ENCODE measurements around the gene TAF6. TPM values are rescaled to one million over a fixed set of nuclear protein-coding genes. Genes with fewer than 3 reads are reported as not detected.

The TAF6 gene
- total RNA-seq, 1 experiment from 2014 or later, result 47.2 TPM

DNA sequence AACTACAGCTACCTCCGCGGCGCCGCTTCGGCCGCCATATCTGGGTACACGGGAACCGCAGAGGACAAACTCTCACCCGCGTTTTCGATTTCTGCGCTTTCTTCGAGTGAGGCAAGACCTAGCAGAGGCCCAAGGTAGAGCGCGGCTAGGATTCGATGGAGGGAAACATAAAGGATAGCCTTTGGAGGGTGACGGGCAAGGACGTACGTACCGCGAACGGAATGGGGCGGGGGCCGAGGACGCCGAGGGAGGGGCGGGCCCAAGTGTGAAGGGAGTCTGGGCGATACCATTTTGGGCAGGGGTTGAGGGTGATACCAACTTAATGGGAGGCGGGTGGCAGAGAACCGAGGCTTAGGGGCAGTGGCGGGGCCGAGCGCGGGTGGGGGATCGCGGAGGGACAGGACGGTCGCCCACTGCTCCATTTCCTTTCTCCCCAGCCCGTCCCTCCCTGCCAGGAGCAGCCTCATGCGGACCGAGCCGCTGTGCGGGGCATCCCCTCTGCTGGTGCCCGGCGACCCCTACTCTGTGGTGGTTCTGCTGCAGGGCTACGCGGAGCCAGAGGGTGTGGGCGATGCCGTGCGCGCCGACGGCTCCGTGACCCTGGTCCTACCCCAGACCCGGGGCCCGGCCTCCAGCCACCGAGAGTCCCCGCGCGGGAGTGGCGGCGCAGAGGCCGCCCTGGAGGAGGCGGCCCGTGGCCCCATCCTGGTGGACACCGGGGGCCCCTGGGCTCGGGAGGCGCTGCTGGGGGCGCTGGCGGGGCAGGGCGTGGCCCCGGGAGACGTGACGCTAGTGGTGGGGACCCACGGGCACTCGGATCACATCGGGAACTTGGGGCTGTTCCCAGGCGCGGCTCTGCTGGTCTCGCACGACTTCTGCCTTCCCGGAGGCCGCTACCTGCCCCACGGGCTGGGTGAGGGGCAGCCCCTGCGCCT, 8.0 kb upstream of the TAF6 start, which contains the start of gene MBLAC1:
MBLAC1 (plus strand) TSS at position 37 of the 935 bp plus-strand sequence; CDS start at position 466, 429 bp downstream.
- TF ChIP-seq, protein P1, sequence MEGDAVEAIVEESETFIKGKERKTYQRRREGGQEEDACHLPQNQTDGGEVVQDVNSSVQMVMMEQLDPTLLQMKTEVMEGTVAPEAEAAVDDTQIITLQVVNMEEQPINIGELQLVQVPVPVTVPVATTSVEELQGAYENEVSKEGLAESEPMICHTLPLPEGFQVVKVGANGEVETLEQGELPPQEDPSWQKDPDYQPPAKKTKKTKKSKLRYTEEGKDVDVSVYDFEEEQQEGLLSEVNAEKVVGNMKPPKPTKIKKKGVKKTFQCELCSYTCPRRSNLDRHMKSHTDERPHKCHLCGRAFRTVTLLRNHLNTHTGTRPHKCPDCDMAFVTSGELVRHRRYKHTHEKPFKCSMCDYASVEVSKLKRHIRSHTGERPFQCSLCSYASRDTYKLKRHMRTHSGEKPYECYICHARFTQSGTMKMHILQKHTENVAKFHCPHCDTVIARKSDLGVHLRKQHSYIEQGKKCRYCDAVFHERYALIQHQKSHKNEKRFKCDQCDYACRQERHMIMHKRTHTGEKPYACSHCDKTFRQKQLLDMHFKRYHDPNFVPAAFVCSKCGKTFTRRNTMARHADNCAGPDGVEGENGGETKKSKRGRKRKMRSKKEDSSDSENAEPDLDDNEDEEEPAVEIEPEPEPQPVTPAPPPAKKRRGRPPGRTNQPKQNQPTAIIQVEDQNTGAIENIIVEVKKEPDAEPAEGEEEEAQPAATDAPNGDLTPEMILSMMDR (IDR thresholded peaks at IDR 0.05; ENCODE audit: unreplicated experiment), result no peak
- intact Hi-C loops (cut with micrococcal nuclease), result loop anchor here (5.0 kb wide), 1 partner anchor 135 kb away; no protein-coding TSS in a partner anchor
- no TSS peak for BruUV-seq (replicated peaks)
- peak; percentile 89 for DNase-seq (ENCODE audit: unreplicated experiment)
- H3K4me1 Mint-ChIP-seq (ENCODE audit: insufficient read depth, unreplicated experiment), result peaks cover 11% of the 10 kb centered on the region
- CTCF ChIA-PET, result interaction anchor here (0.5 to 1.1 kb wide), 2 partner anchors 22 to 64 kb away, joined by 4 read pairs; no protein-coding TSS in a partner anchor
- peaks cover 5% of the 10 kb centered on the region for H3K36me3 Mint-ChIP-seq (ENCODE audit: insufficient read depth, unreplicated experiment)
- peak within 1 kb of the TSS; percentile 98 for H3K4me3 Mint-ChIP-seq (ENCODE audit: unreplicated experiment)
- H3K27ac Mint-ChIP-seq (ENCODE audit: low read depth, unreplicated experiment), result peak within 1 kb of the TSS; percentile 99
- no peaks in the 10 kb centered on the region for H3K27me3 Mint-ChIP-seq (ENCODE audit: insufficient read depth, unreplicated experiment)
- H3K9me3 Mint-ChIP-seq (ENCODE audit: unreplicated experiment), result no peaks in the 10 kb centered on the region
- POLR2A ChIA-PET, result interaction anchor here (0.6 to 5.3 kb wide), 13 partner anchors 13 to 1066 kb away, joined by 3 to 47 read pairs (median 4); partner anchors contain the start of genes AP4M1, LAMTOR4, MCM7 and PPP1R35

DNA sequence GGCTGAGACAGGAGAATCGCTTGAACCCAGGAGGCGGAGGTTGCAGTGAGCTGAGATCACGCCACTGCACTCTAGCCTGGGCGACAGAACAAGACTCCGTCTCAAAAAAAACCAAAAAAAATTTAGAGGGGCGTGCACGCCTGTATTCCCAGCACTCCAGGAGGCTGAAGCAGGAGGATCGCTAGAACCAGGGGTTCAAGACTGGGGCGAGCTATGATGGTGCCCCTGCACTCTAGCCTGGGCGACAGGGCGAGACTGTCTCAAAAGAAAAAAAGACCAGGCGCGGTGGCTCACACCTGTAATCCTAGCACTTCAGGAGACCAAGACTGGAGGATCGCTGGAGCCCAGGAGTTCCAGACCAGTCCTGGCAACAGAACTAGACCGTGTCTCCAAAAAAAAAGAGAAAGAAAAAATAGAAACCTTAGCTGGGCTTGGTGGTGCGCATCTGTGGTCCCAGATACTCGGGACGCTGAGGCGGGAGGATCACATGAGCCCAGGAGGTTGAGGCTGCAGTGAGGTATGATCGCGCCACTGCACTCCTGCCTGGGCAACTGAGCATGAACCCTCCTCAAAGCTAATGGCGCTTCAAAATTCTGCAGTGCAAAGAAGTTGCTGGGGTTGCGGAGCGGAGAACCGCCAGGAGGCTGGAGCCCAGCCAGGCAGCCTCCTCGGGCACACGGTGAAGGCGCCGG, 7.2 kb upstream of the TAF6 start:
- intact Hi-C loops (cut with micrococcal nuclease), result loop anchor here (5.0 kb wide), 1 partner anchor 134 kb away; no protein-coding TSS in a partner anchor
- TF ChIP-seq, protein P1 (IDR thresholded peaks at IDR 0.05; ENCODE audit: unreplicated experiment), result no peak
- CTCF ChIA-PET, result interaction anchor here (0.5 to 1.1 kb wide), 3 partner anchors 21 to 356 kb away, joined by 4 to 6 read pairs (median 4); no protein-coding TSS in a partner anchor
- Mint-ChIP-seq H3K9me3 (ENCODE audit: unreplicated experiment) (no peaks in the 10 kb centered on the region), H3K27ac (ENCODE audit: low read depth, unreplicated experiment) (peak overlapping the region; percentile 99), H3K4me1 (ENCODE audit: insufficient read depth, unreplicated experiment) (peaks cover 5% of the 10 kb centered on the region), H3K36me3 (ENCODE audit: insufficient read depth, unreplicated experiment) (peaks cover 5% of the 10 kb centered on the region), H3K27me3 (ENCODE audit: insufficient read depth, unreplicated experiment) (no peaks in the 10 kb centered on the region), H3K4me3 (ENCODE audit: unreplicated experiment) (peak overlapping the region; percentile 98)
- POLR2A ChIA-PET, result interaction anchor here (0.6 to 5.3 kb wide), 14 partner anchors 12 to 1065 kb away, joined by 3 to 47 read pairs (median 4); partner anchors contain the start of genes AP4M1, LAMTOR4, MCM7 and PPP1R35
- TSS peak; percentile 80 for BruUV-seq (replicated peaks)
- DNase-seq (ENCODE audit: unreplicated experiment), result no peak

DNA sequence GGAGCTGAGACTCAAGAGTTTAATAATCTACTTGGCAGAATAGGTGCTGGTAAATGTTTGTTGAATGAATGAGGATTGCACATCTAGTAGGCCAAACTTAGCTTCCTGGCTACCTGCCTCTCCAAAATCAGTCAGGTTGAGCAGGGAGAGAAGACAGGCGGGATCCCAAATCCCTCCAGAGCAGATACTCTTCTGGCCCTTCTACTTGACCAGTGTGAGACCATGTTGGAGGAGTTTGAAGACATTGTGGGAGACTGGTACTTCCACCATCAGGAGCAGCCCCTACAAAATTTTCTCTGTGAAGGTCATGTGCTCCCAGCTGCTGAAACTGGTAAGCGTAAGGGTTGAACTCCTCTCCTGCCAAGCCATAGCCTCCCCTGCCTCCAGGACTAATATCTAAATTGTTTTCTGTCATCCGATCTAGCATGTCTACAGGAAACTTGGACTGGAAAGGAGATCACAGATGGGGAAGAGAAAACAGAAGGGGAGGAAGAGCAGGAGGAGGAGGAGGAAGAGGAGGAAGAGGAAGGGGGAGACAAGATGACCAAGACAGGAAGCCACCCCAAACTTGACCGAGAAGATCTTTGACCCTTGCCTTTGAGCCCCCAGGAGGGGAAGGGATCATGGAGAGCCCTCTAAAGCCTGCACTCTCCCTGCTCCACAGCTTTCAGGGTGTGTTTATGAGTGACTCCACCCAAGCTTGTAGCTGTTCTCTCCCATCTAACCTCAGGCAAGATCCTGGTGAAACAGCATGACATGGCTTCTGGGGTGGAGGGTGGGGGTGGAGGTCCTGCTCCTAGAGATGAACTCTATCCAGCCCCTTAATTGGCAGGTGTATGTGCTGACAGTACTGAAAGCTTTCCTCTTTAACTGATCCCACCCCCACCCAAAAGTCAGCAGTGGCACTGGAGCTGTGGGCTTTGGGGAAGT, 5.4 kb upstream of the TAF6 start:
- H3K36me3 Mint-ChIP-seq (ENCODE audit: insufficient read depth, unreplicated experiment), result peaks cover 5% of the 10 kb centered on the region
- no peaks in the 10 kb centered on the region for H3K9me3 Mint-ChIP-seq (ENCODE audit: unreplicated experiment)
- ChIA-PET POLR2A (interaction anchor here (0.7 to 5.3 kb wide), 4 partner anchors 23 to 1022 kb away, joined by 3 to 47 read pairs (median 3); partner anchors contain the start of genes AP4M1, COPS6 and MCM7), CTCF (interaction anchor here (0.6 kb wide), 1 partner anchor 8 kb away, joined by 4 read pairs; no protein-coding TSS in a partner anchor)
- no TSS peak for BruUV-seq (replicated peaks)
- H3K27ac Mint-ChIP-seq (ENCODE audit: low read depth, unreplicated experiment), result no peak overlapping the region
- peak overlapping the region; percentile 45 for H3K4me3 Mint-ChIP-seq (ENCODE audit: unreplicated experiment)
- peaks cover 7% of the 10 kb centered on the region for H3K4me1 Mint-ChIP-seq (ENCODE audit: insufficient read depth, unreplicated experiment)
- TF ChIP-seq, protein P1 (IDR thresholded peaks at IDR 0.05; ENCODE audit: unreplicated experiment), result no peak
- no peak for DNase-seq (ENCODE audit: unreplicated experiment)
- intact Hi-C loops (cut with micrococcal nuclease), result loop anchor here (5.0 kb wide), 1 partner anchor 132 kb away; no protein-coding TSS in a partner anchor
- no peaks in the 10 kb centered on the region for H3K27me3 Mint-ChIP-seq (ENCODE audit: insufficient read depth, unreplicated experiment)

All from MCF 10A (cell line).